HG03045 (cell line): Measurements from ENCODE around the gene CCR7.

Source experiments
- ATAC-seq: cut with Tn5 transposase; IDR thresholded peaks from one replicate; pipeline ENCODE4 v1.9.1; 2021; ENCODE audit warnings: mild to moderate bottlenecking, moderate library complexity; ENCODE audit not compliant: unreplicated experiment

CCR7 gene

GRCh38 chr17:40563220-40564052, 1.8 kb downstream of the CCR7 start:
- no peak for ATAC-seq

GRCh38 chr17:40562838-40563219, 2.4 kb downstream of the CCR7 start:
- ATAC-seq, result no peak

- ATAC-seq, result no peak
Measured at GRCh38 chr17:40561871-40562611, 3.2 kb downstream of the CCR7 start.

- ATAC-seq, result peak; percentile 13
Measured at GRCh38 chr17:40561294-40561870, 3.9 kb downstream of the CCR7 start.

GRCh38 chr17:40560592-40561293, 4.5 kb downstream of the CCR7 start:
- peak; percentile 47 for ATAC-seq

- no peak for ATAC-seq
Measured at GRCh38 chr17:40559954-40560591, 5.2 kb downstream of the CCR7 start.

- ATAC-seq, result no peak
Measured at GRCh38 chr17:40559564-40559916, 5.7 kb downstream of the CCR7 start.

- ATAC-seq, result no peak
Measured at GRCh38 chr17:40558890-40559563, 6.2 kb downstream of the CCR7 start.

GRCh38 chr17:40558300-40558889, 6.9 kb downstream of the CCR7 start:
- ATAC-seq, result no peak

GRCh38 chr17:40557531-40558299, 7.6 kb downstream of the CCR7 start:
- ATAC-seq, result no peak

- no peak for ATAC-seq
Measured at GRCh38 chr17:40556884-40557414, 8.3 kb downstream of the CCR7 start.

GRCh38 chr17:40556198-40556661, 9.0 kb downstream of the CCR7 start:
- ATAC-seq, result no peak

- ATAC-seq, result no peak
Measured at GRCh38 chr17:40555296-40556190, 9.7 kb downstream of the CCR7 start.

- ATAC-seq, result no peak
Measured at GRCh38 chr17:40554646-40555295, 10.5 kb downstream of the CCR7 start.

GRCh38 chr17:40553694-40554534, 11.4 kb downstream of the CCR7 start:
- no peak for ATAC-seq
